K562 (cell line): ENCODE results near the gene GIT2.
A peak's percentile ranks its signal among the peaks of the same experiment; 100 is the strongest.

ENCODE experiments used
- GTF2F1 ChIP-seq: IDR thresholded peaks from 2 replicates; pipeline ENCODE4 v1.6.1; 2011; ENCODE audit warnings: low read depth, low read length, improper control_type of control experiment
- LEF1 ChIP-seq: fragments of 450-650 bp; IDR thresholded peaks from 2 replicates; pipeline ENCODE4 v1.6.1; 2016; ENCODE audit warnings: mild to moderate bottlenecking
- NCOA2 ChIP-seq, 2 experiments: fragments of 450-650 bp; IDR thresholded peaks; 2 replicates each; pipeline ENCODE4 v1.6.1; 2018; ENCODE audit warnings: mild to moderate bottlenecking in 2 of 2, moderate library complexity in 1 of 2; ENCODE audit not compliant: partially characterized antibody in 2 of 2
- NEUROD1 ChIP-seq: fragments of 150-350 bp; IDR thresholded peaks from 2 replicates; pipeline ENCODE4 v1.6.1; 2014; ENCODE audit warnings: borderline replicate concordance, low read length, low read depth; ENCODE audit not compliant: partially characterized antibody
- PHF8 ChIP-seq: fragments of 200-600 bp; sonication (generic); IDR thresholded peaks from 2 replicates; pipeline ENCODE4 v1.6.1; 2012; ENCODE audit warnings: mixed run types, mild to moderate bottlenecking, inconsistent platforms, low read length, moderate library complexity, borderline replicate concordance
- TF ChIP-seq, protein P1 (sequence below), 3 experiments: IDR thresholded peaks in 2 of 3; conservative IDR thresholded peaks in 1 of 3; 2 replicates each; pipeline ENCODE4 v1.5.1; 2011 to 2012; ENCODE audit warnings: low read length in 3 of 3, mild to moderate bottlenecking in 3 of 3, control low read depth in 2 of 3, improper control_type of control experiment in 1 of 3, inconsistent platforms in 1 of 3, low read depth in 1 of 3, mixed read lengths in 1 of 3, moderate library complexity in 1 of 3; ENCODE audit not compliant: insufficient read depth in 2 of 3
- TF ChIP-seq, protein P2 (sequence below): sonication (generic); formaldehyde crosslinking; IDR thresholded peaks from 2 replicates; pipeline ENCODE4 v1.8.1; 2023; ENCODE audit warnings: mild to moderate bottlenecking, missing genetic modification reagents
- TF ChIP-seq, protein P3 (sequence below): sonication (generic); formaldehyde crosslinking; IDR thresholded peaks from 2 replicates; pipeline ENCODE4 v1.8.1; 2022; ENCODE audit warnings: missing genetic modification reagents
- TF ChIP-seq, protein P4 (sequence below): fragments of 250-450 bp; sonication (Bioruptor Pico); IDR thresholded peaks from 2 replicates; pipeline ENCODE4 v1.5.1; 2021; ENCODE audit warnings: mild to moderate bottlenecking

DNA sequence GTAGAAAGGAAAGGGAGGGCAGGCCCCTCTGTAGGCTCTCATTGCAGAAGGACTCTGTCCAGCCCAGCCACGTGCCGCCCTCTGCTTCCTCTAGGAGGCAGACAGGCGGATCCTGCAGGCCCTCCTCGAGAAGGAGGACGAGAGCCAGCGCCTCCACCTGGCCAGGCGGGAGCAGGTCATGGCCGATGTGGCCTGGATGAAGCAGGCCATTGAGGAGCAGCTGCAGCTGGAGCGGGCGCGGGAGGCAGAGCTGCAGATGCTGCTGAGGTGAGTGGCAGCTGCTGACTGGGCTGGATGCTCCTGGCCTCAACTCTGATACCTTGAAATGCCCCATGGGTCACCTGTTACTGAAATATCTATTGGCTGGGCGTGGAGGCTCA is 85.2 kb downstream of the GIT2 start:
- TF ChIP-seq NCOA2 (IDR thresholded peaks at IDR 0.05; ENCODE audit: partially characterized antibody in 2 of 2): no peak
- no peak for TF ChIP-seq PHF8
- no peak for TF ChIP-seq LEF1
- TF ChIP-seq GTF2F1: no peak
- TF ChIP-seq, protein P1, sequence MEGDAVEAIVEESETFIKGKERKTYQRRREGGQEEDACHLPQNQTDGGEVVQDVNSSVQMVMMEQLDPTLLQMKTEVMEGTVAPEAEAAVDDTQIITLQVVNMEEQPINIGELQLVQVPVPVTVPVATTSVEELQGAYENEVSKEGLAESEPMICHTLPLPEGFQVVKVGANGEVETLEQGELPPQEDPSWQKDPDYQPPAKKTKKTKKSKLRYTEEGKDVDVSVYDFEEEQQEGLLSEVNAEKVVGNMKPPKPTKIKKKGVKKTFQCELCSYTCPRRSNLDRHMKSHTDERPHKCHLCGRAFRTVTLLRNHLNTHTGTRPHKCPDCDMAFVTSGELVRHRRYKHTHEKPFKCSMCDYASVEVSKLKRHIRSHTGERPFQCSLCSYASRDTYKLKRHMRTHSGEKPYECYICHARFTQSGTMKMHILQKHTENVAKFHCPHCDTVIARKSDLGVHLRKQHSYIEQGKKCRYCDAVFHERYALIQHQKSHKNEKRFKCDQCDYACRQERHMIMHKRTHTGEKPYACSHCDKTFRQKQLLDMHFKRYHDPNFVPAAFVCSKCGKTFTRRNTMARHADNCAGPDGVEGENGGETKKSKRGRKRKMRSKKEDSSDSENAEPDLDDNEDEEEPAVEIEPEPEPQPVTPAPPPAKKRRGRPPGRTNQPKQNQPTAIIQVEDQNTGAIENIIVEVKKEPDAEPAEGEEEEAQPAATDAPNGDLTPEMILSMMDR (IDR thresholded peaks at IDR 0.05 in 2 of 3, conservative IDR thresholded peaks at IDR 0.05 in 1 of 3; ENCODE audit: insufficient read depth in 2 of 3, low read depth in 1 of 3, low read length in 3 of 3): peak; percentile 86 to 100 (median 98)
- TF ChIP-seq, protein P2, sequence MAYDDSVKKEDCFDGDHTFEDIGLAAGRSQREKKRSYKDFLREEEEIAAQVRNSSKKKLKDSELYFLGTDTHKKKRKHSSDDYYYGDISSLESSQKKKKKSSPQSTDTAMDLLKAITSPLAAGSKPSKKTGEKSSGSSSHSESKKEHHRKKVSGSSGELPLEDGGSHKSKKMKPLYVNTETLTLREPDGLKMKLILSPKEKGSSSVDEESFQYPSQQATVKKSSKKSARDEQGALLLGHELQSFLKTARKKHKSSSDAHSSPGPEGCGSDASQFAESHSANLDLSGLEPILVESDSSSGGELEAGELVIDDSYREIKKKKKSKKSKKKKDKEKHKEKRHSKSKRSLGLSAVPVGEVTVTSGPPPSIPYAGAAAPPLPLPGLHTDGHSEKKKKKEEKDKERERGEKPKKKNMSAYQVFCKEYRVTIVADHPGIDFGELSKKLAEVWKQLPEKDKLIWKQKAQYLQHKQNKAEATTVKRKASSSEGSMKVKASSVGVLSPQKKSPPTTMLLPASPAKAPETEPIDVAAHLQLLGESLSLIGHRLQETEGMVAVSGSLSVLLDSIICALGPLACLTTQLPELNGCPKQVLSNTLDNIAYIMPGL (CRISPR knock-in tag): no peak
- TF ChIP-seq, protein P3, sequence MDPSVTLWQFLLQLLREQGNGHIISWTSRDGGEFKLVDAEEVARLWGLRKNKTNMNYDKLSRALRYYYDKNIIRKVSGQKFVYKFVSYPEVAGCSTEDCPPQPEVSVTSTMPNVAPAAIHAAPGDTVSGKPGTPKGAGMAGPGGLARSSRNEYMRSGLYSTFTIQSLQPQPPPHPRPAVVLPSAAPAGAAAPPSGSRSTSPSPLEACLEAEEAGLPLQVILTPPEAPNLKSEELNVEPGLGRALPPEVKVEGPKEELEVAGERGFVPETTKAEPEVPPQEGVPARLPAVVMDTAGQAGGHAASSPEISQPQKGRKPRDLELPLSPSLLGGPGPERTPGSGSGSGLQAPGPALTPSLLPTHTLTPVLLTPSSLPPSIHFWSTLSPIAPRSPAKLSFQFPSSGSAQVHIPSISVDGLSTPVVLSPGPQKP: no peak
- TF ChIP-seq, protein P4, sequence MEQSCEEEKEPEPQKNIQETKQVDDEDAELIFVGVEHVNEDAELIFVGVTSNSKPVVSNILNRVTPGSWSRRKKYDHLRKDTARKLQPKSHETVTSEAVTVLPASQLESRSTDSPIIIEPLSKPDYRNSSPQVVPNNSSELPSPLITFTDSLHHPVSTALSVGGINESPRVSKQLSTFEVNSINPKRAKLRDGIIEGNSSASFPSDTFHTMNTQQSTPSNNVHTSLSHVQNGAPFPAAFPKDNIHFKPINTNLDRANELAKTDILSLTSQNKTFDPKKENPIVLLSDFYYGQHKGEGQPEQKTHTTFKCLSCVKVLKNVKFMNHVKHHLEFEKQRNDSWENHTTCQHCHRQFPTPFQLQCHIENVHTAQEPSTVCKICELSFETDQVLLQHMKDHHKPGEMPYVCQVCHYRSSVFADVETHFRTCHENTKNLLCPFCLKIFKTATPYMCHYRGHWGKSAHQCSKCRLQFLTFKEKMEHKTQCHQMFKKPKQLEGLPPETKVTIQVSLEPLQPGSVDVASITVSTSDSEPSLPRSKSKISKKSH (CRISPR knock-in tag): no peak
- no peak for TF ChIP-seq NEUROD1
